H9 (cell line): ENCODE measurements around the gene TRIM27. TPM values are rescaled to one million over a fixed set of nuclear protein-coding genes. Genes with fewer than 3 reads are reported as not detected.
A peak's percentile ranks its signal among the peaks of the same experiment; 100 is the strongest.
"Not testable (repeated sequence)": the region's sequence is repeated elsewhere in the genome, so short reads cannot be mapped to it uniquely, and the experiment has no call there.

Experiments used
- DNase-seq: peaks from one replicate; pipeline ENCODE4 v3.0.0-alpha.2; 2017
- H2AFZ ChIP-seq: one replicate; pipeline ENCODE4 v1.6.1; 2013; ENCODE audit warnings: mild to moderate bottlenecking, low read length, control low read depth, moderate library complexity
- H2AK5ac ChIP-seq: 2 replicates; pipeline ENCODE4 v1.6.1; 2013; ENCODE audit warnings: low read length, control low read depth, mixed read lengths; ENCODE audit not compliant: insufficient read length
- H2BK120ac ChIP-seq: one replicate; pipeline ENCODE4 v1.6.1; 2013; ENCODE audit warnings: low read depth, mild to moderate bottlenecking, low read length, control low read depth, inconsistent platforms; ENCODE audit not compliant: poor library complexity, severe bottlenecking
- H2BK12ac ChIP-seq: 2 replicates; pipeline ENCODE4 v1.6.1; 2013; ENCODE audit warnings: low read length, control low read depth, mixed read lengths, low read depth; ENCODE audit not compliant: insufficient read length
- H2BK15ac ChIP-seq: 2 replicates; pipeline ENCODE4 v1.6.1; 2013; ENCODE audit warnings: low read depth, low read length, control low read depth
- H2BK20ac ChIP-seq: one replicate; pipeline ENCODE4 v1.6.1; 2013; ENCODE audit warnings: low read depth, mild to moderate bottlenecking, low read length, control low read depth, inconsistent platforms; ENCODE audit not compliant: poor library complexity, severe bottlenecking
- H2BK5ac ChIP-seq: 2 replicates; pipeline ENCODE4 v1.6.1; 2013; ENCODE audit warnings: low read length, control low read depth, mixed read lengths; ENCODE audit not compliant: insufficient read length
- H3K14ac ChIP-seq: 2 replicates; pipeline ENCODE4 v1.6.1; 2013; ENCODE audit warnings: low read length, control low read depth; ENCODE audit not compliant: insufficient read depth
- H3K18ac ChIP-seq: 2 replicates; pipeline ENCODE4 v1.6.1; 2013; ENCODE audit warnings: low read depth, mild to moderate bottlenecking, mixed read lengths, low read length, control low read depth; ENCODE audit not compliant: insufficient read length
- H3K23ac ChIP-seq: 2 replicates; pipeline ENCODE4 v1.6.1; 2013; ENCODE audit warnings: low read length, control low read depth, mixed read lengths, low read depth; ENCODE audit not compliant: insufficient read length
- H3K23me2 ChIP-seq: 2 replicates; pipeline ENCODE4 v1.6.1; 2013; ENCODE audit warnings: low read depth, mild to moderate bottlenecking, mixed read lengths, low read length, control low read depth; ENCODE audit not compliant: insufficient read length, poor library complexity, severe bottlenecking
- H3K27ac ChIP-seq: 2 replicates; pipeline ENCODE4 v1.5.1; 2013; ENCODE audit warnings: low read length, control low read depth, mixed read lengths, low read depth; ENCODE audit not compliant: insufficient read length
- H3K27me3 ChIP-seq: 2 replicates; pipeline ENCODE4 v1.6.1; 2013; ENCODE audit warnings: low read length, control low read depth, inconsistent platforms; ENCODE audit not compliant: insufficient read depth
- H3K4ac ChIP-seq: 2 replicates; pipeline ENCODE4 v1.6.1; 2013; ENCODE audit warnings: low read depth, mild to moderate bottlenecking, control low read depth, inconsistent platforms, low read length, moderate library complexity
- H3K4me1 ChIP-seq: 2 replicates; pipeline ENCODE4 v1.6.1; 2013; ENCODE audit warnings: low read length, control low read depth, inconsistent platforms; ENCODE audit not compliant: insufficient read depth
- H3K4me2 ChIP-seq: 2 replicates; pipeline ENCODE4 v1.6.1; 2013; ENCODE audit warnings: low read length, control low read depth, mixed read lengths; ENCODE audit not compliant: insufficient read length, insufficient read depth
- H3K56ac ChIP-seq: 2 replicates; pipeline ENCODE4 v1.6.1; 2013; ENCODE audit warnings: low read depth, mild to moderate bottlenecking, mixed read lengths, low read length, control low read depth; ENCODE audit not compliant: insufficient read length
- H3K79me1 ChIP-seq: 2 replicates; pipeline ENCODE4 v1.6.1; 2013; ENCODE audit warnings: low read depth, mild to moderate bottlenecking, moderate library complexity, low read length, control low read depth, inconsistent platforms; ENCODE audit not compliant: insufficient read depth, poor library complexity, severe bottlenecking
- H3K79me2 ChIP-seq: 2 replicates; pipeline ENCODE4 v1.6.1; 2013; ENCODE audit warnings: low read length, control low read depth, inconsistent platforms; ENCODE audit not compliant: insufficient read depth
- H3K9ac ChIP-seq: 2 replicates; pipeline ENCODE4 v1.6.1; 2013; ENCODE audit warnings: low read length, control low read depth, mixed read lengths; ENCODE audit not compliant: insufficient read length; ENCODE audit errors: extremely low read depth
- H3K9me3 ChIP-seq: one replicate; pipeline ENCODE4 v1.6.1; 2013; ENCODE audit warnings: low read depth, low read length, inconsistent platforms; ENCODE audit not compliant: control insufficient read depth
- H3T11ph ChIP-seq: one replicate; pipeline ENCODE4 v1.6.1; 2013; ENCODE audit warnings: mild to moderate bottlenecking, low read length, control low read depth, inconsistent platforms
- H4K20me1 ChIP-seq: one replicate; pipeline ENCODE4 v1.6.1; 2013; ENCODE audit not compliant: control insufficient read depth, insufficient read length, insufficient read depth
- H4K5ac ChIP-seq: 2 replicates; pipeline ENCODE4 v1.6.1; 2013; ENCODE audit warnings: low read depth, mild to moderate bottlenecking, mixed read lengths, low read length, control low read depth; ENCODE audit not compliant: insufficient read length
- H4K8ac ChIP-seq: replicated peaks from 2 replicates; pipeline ENCODE4 v1.6.1; 2013; ENCODE audit warnings: low read length, control low read depth, mixed read lengths, low read depth; ENCODE audit not compliant: insufficient read length
- H4K91ac ChIP-seq: 2 replicates; pipeline ENCODE4 v1.6.1; 2013; ENCODE audit warnings: low read depth, mild to moderate bottlenecking, moderate library complexity, mixed read lengths, low read length, control low read depth; ENCODE audit not compliant: insufficient read length
- H3K27ac Mint-ChIP-seq, 3 experiments: 2 replicates in 2 of 3; 3 replicates in 1 of 3; pipeline ENCODE4 v1.8.0; 2020 to 2021; ENCODE audit warnings: mixed read lengths in 3 of 3, mild to moderate bottlenecking in 1 of 3, moderate library complexity in 1 of 3
- H3K27me3 Mint-ChIP-seq: 2 replicates; pipeline ENCODE4 v1.8.0; 2021; ENCODE audit warnings: low read depth, mild to moderate bottlenecking, moderate library complexity, mixed read lengths
- H3K36me3 Mint-ChIP-seq, 3 experiments: 2 replicates in 2 of 3; 3 replicates in 1 of 3; pipeline ENCODE4 v1.8.0; 2020 to 2021; ENCODE audit warnings: low read depth in 3 of 3, mixed read lengths in 3 of 3; ENCODE audit not compliant: insufficient read depth in 1 of 3
- H3K4me1 Mint-ChIP-seq, 2 experiments: 2 replicates each; pipeline ENCODE4 v1.8.0; 2020; ENCODE audit warnings: mixed read lengths in 2 of 2
- H3K4me3 Mint-ChIP-seq, 2 experiments: 2 replicates in 1 of 2; 3 replicates in 1 of 2; pipeline ENCODE4 v1.8.0; 2020 to 2021; ENCODE audit warnings: mild to moderate bottlenecking in 2 of 2, mixed read lengths in 2 of 2, moderate library complexity in 1 of 2
- H3K9me3 Mint-ChIP-seq, 2 experiments: 2 replicates in 1 of 2; 3 replicates in 1 of 2; pipeline ENCODE4 v1.8.0; 2020; ENCODE audit warnings: mild to moderate bottlenecking in 2 of 2, mixed read lengths in 2 of 2, moderate library complexity in 1 of 2
- WGBS: extraction: QIAGEN DNeasy Blood & Tissue Kit; methylation state at CpG from one replicate; pipeline ENCODE4 v1.1.7; 2013; ENCODE audit warnings: missing lambda C conversion rate, low lambda C conversion rate, mixed read lengths; ENCODE audit not compliant: insufficient read length; ENCODE audit errors: extremely low coverage; 5-methylcytosine and 5-hydroxymethylcytosine counted together
- total RNA-seq: library from RNA; stranded (reverse); gene quantifications from 2 replicates; pipeline ENCODE4 v1.2.1, GENCODE V29; 2021
- TF ChIP-seq, protein P1 (sequence below): fragments of 200-600 bp; sonication (generic); conservative IDR thresholded peaks from 3 replicates; pipeline ENCODE4 v1.8.0; 2021; ENCODE audit warnings: antibody characterized with exemption, mild to moderate bottlenecking

Gene TRIM27
- total RNA-seq, 1 experiment from 2014 or later = 98.2 TPM

DNA sequence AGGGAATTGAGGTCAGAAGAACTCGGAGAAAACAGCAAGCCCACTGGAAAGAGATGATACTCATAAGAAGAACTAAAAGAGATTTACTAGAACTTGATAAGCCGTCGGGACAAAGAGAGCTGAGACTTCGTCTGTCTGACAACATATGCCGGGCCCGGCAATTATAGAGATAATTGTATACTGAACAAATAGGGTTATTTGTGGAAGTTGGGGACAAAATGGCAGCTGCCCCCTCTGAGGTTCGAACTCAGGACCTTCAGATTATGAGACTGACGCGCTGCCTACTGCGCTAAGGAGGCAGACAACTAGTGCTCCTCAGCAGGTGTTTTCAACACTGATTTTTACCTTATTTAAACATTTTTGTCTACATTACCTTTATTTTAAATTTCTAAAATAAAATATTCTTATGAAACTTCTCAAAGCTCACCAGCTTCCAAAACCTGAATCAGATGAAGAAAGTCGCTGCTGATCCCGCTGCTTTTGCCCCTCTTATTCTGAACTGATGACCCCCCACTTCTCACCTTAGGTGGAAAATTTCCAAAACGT, 29.3 kb upstream of the TRIM27 start:
- TF ChIP-seq, protein P1, sequence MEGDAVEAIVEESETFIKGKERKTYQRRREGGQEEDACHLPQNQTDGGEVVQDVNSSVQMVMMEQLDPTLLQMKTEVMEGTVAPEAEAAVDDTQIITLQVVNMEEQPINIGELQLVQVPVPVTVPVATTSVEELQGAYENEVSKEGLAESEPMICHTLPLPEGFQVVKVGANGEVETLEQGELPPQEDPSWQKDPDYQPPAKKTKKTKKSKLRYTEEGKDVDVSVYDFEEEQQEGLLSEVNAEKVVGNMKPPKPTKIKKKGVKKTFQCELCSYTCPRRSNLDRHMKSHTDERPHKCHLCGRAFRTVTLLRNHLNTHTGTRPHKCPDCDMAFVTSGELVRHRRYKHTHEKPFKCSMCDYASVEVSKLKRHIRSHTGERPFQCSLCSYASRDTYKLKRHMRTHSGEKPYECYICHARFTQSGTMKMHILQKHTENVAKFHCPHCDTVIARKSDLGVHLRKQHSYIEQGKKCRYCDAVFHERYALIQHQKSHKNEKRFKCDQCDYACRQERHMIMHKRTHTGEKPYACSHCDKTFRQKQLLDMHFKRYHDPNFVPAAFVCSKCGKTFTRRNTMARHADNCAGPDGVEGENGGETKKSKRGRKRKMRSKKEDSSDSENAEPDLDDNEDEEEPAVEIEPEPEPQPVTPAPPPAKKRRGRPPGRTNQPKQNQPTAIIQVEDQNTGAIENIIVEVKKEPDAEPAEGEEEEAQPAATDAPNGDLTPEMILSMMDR = no peak
- H4K20me1 ChIP-seq = no peaks in the 10 kb centered on the region

DNA sequence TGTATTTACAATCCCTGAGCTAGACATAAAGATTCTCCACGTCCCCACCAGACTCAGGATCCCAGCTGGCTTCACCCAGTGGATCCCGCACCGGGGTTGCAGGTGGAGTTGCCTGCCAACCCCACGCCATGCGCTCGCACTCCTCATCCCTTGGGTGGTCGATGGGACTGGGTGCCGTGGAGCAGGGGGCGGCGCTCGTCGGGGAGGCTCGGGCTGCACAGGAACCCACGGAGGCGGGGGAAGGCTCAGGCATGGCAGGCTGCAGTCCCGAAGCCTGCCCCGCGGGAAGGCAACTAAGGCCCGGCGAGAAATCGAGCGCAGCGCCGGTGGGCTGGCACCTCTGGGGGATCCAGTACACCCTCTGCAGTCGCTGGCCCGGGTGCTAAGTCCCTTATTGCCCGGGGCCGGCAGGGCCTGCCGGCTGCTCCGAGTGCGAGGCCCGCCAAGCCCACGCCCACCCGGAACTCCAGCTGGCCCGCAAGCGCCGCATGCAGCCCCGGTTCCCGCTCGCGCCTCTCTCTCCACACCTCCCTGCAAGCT, 25.9 kb upstream of the TRIM27 start:
- not testable (repeated sequence) for H3K4me2 ChIP-seq, H3T11ph ChIP-seq, DNase-seq, H2AFZ ChIP-seq, H4K91ac ChIP-seq, H3K4ac ChIP-seq, H2BK20ac ChIP-seq, H4K5ac ChIP-seq, H3K36me3 Mint-ChIP-seq, H3K27ac ChIP-seq, H3K4me1 ChIP-seq, H3K23me2 ChIP-seq, H3K9me3 ChIP-seq, H3K27me3 ChIP-seq, H3K18ac ChIP-seq, H2BK12ac ChIP-seq, H3K9ac ChIP-seq, H3K79me1 ChIP-seq, H4K20me1 ChIP-seq, H2BK5ac ChIP-seq, H3K79me2 ChIP-seq, H3K23ac ChIP-seq, H3K56ac ChIP-seq, H2BK120ac ChIP-seq, H3K9me3 Mint-ChIP-seq, H2AK5ac ChIP-seq, H2BK15ac ChIP-seq, H3K27me3 Mint-ChIP-seq, H4K8ac ChIP-seq, H3K14ac ChIP-seq
- peak overlapping the region in 2 of 3 experiments; percentile 51 to 86; a peak in 2 of 7 replicates for H3K27ac Mint-ChIP-seq
- peak overlapping the region in 1 of 2 experiments; percentile 26; a peak in 1 of 5 replicates for H3K4me3 Mint-ChIP-seq
- peaks cover 23 to 28% of the 10 kb centered on the region in 2 experiments for H3K4me1 Mint-ChIP-seq
- no CpG with 5 or more reads among the region's 41 CpGs for WGBS

More for the DNA sequence above, 29.3 kb upstream of the TRIM27 start:
- Histone ChIP-seq H4K91ac (no peak overlapping the region), H3K79me2 (no peaks in the 10 kb centered on the region), H3K14ac (no peak overlapping the region), H2BK20ac (no peak overlapping the region), H3K56ac (no peak overlapping the region), H3K27ac (no peak overlapping the region), H2AFZ (peak overlapping the region; percentile 90), H3K4me1 (no peaks in the 10 kb centered on the region), H3K9me3 (no peaks in the 10 kb centered on the region), H4K5ac (no peak overlapping the region), H3K9ac (peak overlapping the region; percentile 40), H2BK12ac (no peak overlapping the region), H3K23ac (no peak overlapping the region), H3K4me2 (peak overlapping the region; percentile 79), H3K23me2 (peaks cover 9% of the 10 kb centered on the region), H3T11ph (no peak overlapping the region), H3K79me1 (no peaks in the 10 kb centered on the region), H4K8ac (no peak overlapping the region), H2BK15ac (no peak overlapping the region; the same call in 1 of the 2 replicates), H2BK120ac (no peak overlapping the region), H3K18ac (no peak overlapping the region), H3K4ac (no peak overlapping the region), H2AK5ac (no peak overlapping the region), H3K27me3 (no peaks in the 10 kb centered on the region), H2BK5ac (no peak overlapping the region)
- H3K4me3 Mint-ChIP-seq = peak overlapping the region; percentile 91 to 94
- no CpG with 5 or more reads among the region's 13 CpGs for WGBS
- DNase-seq = no peak
- peaks cover 7 to 9% of the 10 kb centered on the region in 2 experiments; a peak in 4 of 5 replicates for H3K9me3 Mint-ChIP-seq
- 0 out of 7 replicates have a peak overlapping the region, but pooled peaks of 1 of the 3 experiments have one; percentile 24 for H3K27ac Mint-ChIP-seq
- peaks cover 9% of the 10 kb centered on the region for H3K27me3 Mint-ChIP-seq
- H3K4me1 Mint-ChIP-seq = peaks cover 21% of the 10 kb centered on the region in 2 experiments
- peaks cover 4 to 5% (median 5%) of the 10 kb centered on the region in 3 experiments; a peak in 6 of 7 replicates for H3K36me3 Mint-ChIP-seq
